Upper lobe of left lung (tissue), 4 donors: ENCODE measurements around the gene BCL2L14.

Experiments used
- CTCF ChIP-seq, 6 experiments: fragments of 450-650 bp in 4 of 6; fragments of 200-600 bp in 2 of 6; sonication (generic) in 2 of 6; IDR thresholded peaks; one replicate each; pipeline ENCODE4 v1.5.1; 2016 to 2019; ENCODE audit warnings: antibody characterized with exemption in 6 of 6
- EP300 ChIP-seq, 4 donors: sonication (generic); formaldehyde crosslinking; IDR thresholded peaks; one replicate each; pipeline ENCODE4 v1.5.1; 2017; ENCODE audit warnings: antibody characterized with exemption in 4 of 4, control low read depth in 2 of 4
- POLR2A ChIP-seq, 4 donors: fragments of 450-650 bp; IDR thresholded peaks; one replicate each; pipeline ENCODE4 v1.5.1; 2016 to 2017; ENCODE audit warnings: antibody characterized with exemption in 4 of 4, mild to moderate bottlenecking in 2 of 4

GRCh38 chr12:12127304-12127703 lies 56.6 kb downstream of the BCL2L14 start:
- no peak for TF ChIP-seq POLR2A (IDR thresholded peaks at IDR 0.05)
- TF ChIP-seq CTCF (IDR thresholded peaks at IDR 0.05) = no peak
- TF ChIP-seq EP300 (IDR thresholded peaks at IDR 0.05) = no peak
